GM12892 (cell line): ENCODE measurements around the gene CAMK1D.

Source experiments
- POLR2A ChIP-seq: IDR thresholded peaks from 2 replicates; pipeline ENCODE4 v1.6.1; 2011; ENCODE audit warnings: low read depth, low read length, control low read depth
- TAF1 ChIP-seq: IDR thresholded peaks from 2 replicates; pipeline ENCODE4 v1.6.1; 2011; ENCODE audit warnings: low read depth, mild to moderate bottlenecking, control low read depth, low read length, borderline replicate concordance

DNA sequence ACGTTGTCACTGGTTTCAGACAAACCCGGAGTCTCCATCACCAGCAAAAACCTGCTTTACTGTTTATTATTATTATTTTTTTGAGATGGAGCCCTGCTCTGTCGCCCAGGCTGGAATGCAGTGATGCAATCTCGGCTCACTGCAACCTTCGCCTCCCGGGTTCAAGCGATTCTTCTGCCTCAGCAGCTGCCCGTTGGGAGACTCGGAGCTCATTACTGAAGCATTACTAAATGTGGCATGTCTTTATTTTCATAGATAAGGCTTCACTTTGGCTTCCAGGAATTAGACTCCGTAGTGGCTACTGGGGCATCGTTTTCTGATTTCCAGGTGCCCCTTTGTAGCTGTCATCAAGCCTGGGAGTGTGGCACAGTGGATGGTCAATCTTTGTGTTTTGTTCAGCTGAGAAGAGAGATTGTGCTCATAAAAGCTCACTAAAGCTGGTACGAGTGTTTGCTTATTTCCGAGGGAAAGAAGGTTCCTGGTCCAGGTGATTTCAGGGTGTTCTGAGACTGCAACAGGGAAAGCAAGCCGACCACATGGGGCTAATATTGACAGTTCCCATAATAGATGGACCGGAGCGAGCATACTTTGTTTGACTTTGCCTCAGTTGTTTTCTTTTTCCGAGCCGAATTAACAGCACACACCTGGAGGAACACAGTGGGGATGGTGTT lies 163.1 kb downstream of the CAMK1D start:
- no peak for TF ChIP-seq POLR2A
- TF ChIP-seq TAF1: no peak
